Activated T-cell treated with anti-CD3 and anti-CD28 coated beads, Interleukin-2, amount 50 U/mL, for 24 hours (primary cell): ENCODE measurements around the gene APLF.

Source experiments
- DNase-seq: peaks from one replicate; pipeline ENCODE4 v3.0.0-alpha.2; 2020
- H3K27ac Mint-ChIP-seq: 2 replicates; pipeline ENCODE4 v1.8.0; 2020; ENCODE audit warnings: mild to moderate bottlenecking, mixed read lengths
- H3K27me3 Mint-ChIP-seq: 2 replicates; pipeline ENCODE4 v1.8.0; 2020; ENCODE audit warnings: mixed read lengths
- H3K36me3 Mint-ChIP-seq: 2 replicates; pipeline ENCODE4 v1.8.0; 2020; ENCODE audit warnings: low read depth, mixed read lengths
- H3K4me1 Mint-ChIP-seq: 2 replicates; pipeline ENCODE4 v1.8.0; 2020; ENCODE audit warnings: low read depth, mixed read lengths
- H3K4me3 Mint-ChIP-seq: 2 replicates; pipeline ENCODE4 v1.8.0; 2020; ENCODE audit warnings: mild to moderate bottlenecking, moderate library complexity, mixed read lengths
- H3K9me3 Mint-ChIP-seq: 2 replicates; pipeline ENCODE4 v1.8.0; 2020; ENCODE audit warnings: mixed read lengths

APLF gene

GRCh38 chr2:68627615-68628014, 160.2 kb downstream of the APLF start:
- peaks cover 24% of the 10 kb centered on the region for H3K27me3 Mint-ChIP-seq
- no peak for DNase-seq
- no peaks in the 10 kb centered on the region for H3K4me1 Mint-ChIP-seq
- H3K9me3 Mint-ChIP-seq, result peaks cover 3% of the 10 kb centered on the region
- no peak overlapping the region for H3K27ac Mint-ChIP-seq
- H3K4me3 Mint-ChIP-seq, result no peak overlapping the region
- no peaks in the 10 kb centered on the region for H3K36me3 Mint-ChIP-seq
